Progenitor cell of endocrine pancreas (in vitro differentiated cells): ENCODE results near the gene WWC1. TPM values are rescaled to one million over a fixed set of nuclear protein-coding genes. Genes with fewer than 3 reads are reported as not detected.
"Not testable (repeated sequence)": the region's sequence is repeated elsewhere in the genome, so short reads cannot be mapped to it uniquely, and the experiment has no call there.

ENCODE experiments used
- DNase-seq: peaks from one replicate; pipeline ENCODE4 v3.0.0; 2021; ENCODE audit warnings: low spot score; ENCODE audit not compliant: unreplicated experiment
- H3K27ac Mint-ChIP-seq: 2 replicates; pipeline ENCODE4 v1.8.0; 2021; ENCODE audit warnings: mild to moderate bottlenecking, moderate library complexity, mixed read lengths
- H3K27me3 Mint-ChIP-seq: 2 replicates; pipeline ENCODE4 v1.8.0; 2021; ENCODE audit warnings: mixed read lengths
- H3K36me3 Mint-ChIP-seq: 2 replicates; pipeline ENCODE4 v1.8.0; 2022; ENCODE audit warnings: mixed read lengths; ENCODE audit not compliant: insufficient read depth
- H3K4me1 Mint-ChIP-seq: 2 replicates; pipeline ENCODE4 v1.8.0; 2021; ENCODE audit warnings: low read depth, mixed read lengths
- H3K4me3 Mint-ChIP-seq: 2 replicates; pipeline ENCODE4 v1.8.0; 2021; ENCODE audit warnings: low read depth, mild to moderate bottlenecking, moderate library complexity, mixed read lengths
- H3K9me3 Mint-ChIP-seq: 2 replicates; pipeline ENCODE4 v1.8.0; 2021; ENCODE audit warnings: low read depth, mixed read lengths
- CTCF ChIP-seq: fragments of 200-600 bp; sonication (generic); IDR thresholded peaks from one replicate; pipeline ENCODE4 v1.5.0; 2021; ENCODE audit warnings: antibody characterized with exemption, mild to moderate bottlenecking; ENCODE audit not compliant: unreplicated experiment
- total RNA-seq: library from RNA; stranded (reverse); gene quantifications from 2 replicates; pipeline ENCODE4 v1.2.1, GENCODE V29; 2021

WWC1 gene
- total RNA-seq, 1 donor from 2014 or later: 62.3 TPM

DNA sequence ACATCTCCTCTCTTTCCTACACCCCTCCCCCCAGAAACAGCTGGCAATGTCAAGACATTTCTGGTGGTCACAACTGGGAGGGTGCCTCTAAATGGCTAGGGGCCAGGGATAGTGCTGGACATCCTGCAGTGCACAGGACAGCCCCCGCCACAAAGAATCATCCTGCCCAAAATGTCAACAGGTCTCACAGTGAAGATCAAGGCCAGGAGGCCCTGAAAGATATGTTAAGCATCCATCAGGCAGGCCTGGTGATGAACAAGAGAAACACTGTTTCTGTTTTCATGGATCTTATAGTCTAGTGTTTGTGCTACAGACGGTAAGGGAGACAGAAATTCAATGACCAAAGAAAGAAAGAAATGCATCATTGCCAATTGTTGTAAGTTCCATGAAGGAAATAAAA, 45.9 kb downstream of the WWC1 start:
- no peak overlapping the region for H3K27ac Mint-ChIP-seq
- peaks cover 7% of the 10 kb centered on the region for H3K36me3 Mint-ChIP-seq
- no peak for DNase-seq
- TF ChIP-seq CTCF: no peak
- no peak overlapping the region for H3K4me3 Mint-ChIP-seq
- peaks cover 35% of the 10 kb centered on the region for H3K4me1 Mint-ChIP-seq
- no peaks in the 10 kb centered on the region for H3K9me3 Mint-ChIP-seq
- H3K27me3 Mint-ChIP-seq: no peaks in the 10 kb centered on the region

- H3K27ac Mint-ChIP-seq: peak overlapping the region; percentile 81
- no peak overlapping the region for H3K4me3 Mint-ChIP-seq
- no peak for TF ChIP-seq CTCF
- peaks cover 15% of the 10 kb centered on the region for H3K36me3 Mint-ChIP-seq
- H3K9me3 Mint-ChIP-seq: no peaks in the 10 kb centered on the region
- no peaks in the 10 kb centered on the region for H3K27me3 Mint-ChIP-seq
- peaks cover 32% of the 10 kb centered on the region for H3K4me1 Mint-ChIP-seq
- no peak for DNase-seq
Measured at GRCh38 chr5:168339109-168339771, 47.8 kb downstream of the WWC1 start.

- H3K27ac Mint-ChIP-seq, DNase-seq, H3K27me3 Mint-ChIP-seq, H3K9me3 Mint-ChIP-seq, H3K4me3 Mint-ChIP-seq: not testable (repeated sequence)
- Mint-ChIP-seq H3K4me1 (peaks cover 32% of the 10 kb centered on the region), H3K36me3 (peaks cover 18% of the 10 kb centered on the region)
Measured at GRCh38 chr5:168339772-168340140, 48.3 kb downstream of the WWC1 start.

DNA sequence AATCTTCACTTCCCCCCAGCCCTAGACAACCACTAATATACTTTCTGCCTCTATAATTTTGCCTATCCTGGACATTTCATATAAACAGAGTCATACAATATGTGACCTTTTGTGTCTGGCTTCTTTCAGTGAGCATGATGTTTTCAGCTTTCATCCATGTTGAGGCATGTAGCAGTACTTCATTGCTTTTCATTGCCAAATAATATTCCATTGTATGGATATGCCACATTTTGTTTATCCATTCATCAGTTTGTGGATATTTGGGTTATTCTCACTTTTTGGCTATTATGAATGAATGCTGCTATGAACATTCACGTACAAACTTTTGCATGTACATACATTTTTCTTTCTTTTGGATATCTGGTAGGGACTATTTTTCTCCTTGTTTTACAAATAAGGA, 49.0 kb downstream of the WWC1 start:
- Mint-ChIP-seq H3K9me3 (no peaks in the 10 kb centered on the region), H3K4me1 (peaks cover 31% of the 10 kb centered on the region)
- no peak for TF ChIP-seq CTCF

DNA sequence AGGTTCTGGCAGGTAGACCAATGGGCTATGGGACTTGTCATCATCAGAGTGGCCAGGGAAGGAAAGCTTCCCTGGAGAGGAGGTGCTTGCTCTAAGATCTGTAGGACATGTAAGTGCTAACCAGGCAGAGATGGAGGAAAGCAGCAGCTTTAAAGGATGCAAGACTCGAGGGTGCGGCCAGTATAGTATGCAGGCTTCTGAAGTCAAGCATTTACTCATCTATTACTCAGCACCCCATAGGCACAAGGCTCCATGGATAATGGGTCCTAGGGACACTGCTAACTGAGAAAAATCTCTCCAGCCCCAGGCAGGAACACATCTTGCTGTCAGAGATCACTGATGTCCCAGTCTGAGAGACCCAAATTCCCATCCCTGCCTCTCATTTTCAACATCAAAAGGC, 49.7 kb downstream of the WWC1 start:
- TF ChIP-seq CTCF: no peak
- peaks cover 21% of the 10 kb centered on the region for H3K36me3 Mint-ChIP-seq
- no peak for DNase-seq
- peaks cover 38% of the 10 kb centered on the region for H3K4me1 Mint-ChIP-seq
- H3K27me3 Mint-ChIP-seq: no peaks in the 10 kb centered on the region
- H3K9me3 Mint-ChIP-seq: no peaks in the 10 kb centered on the region
- H3K27ac Mint-ChIP-seq: peak overlapping the region; percentile 68
- H3K4me3 Mint-ChIP-seq: no peak overlapping the region

More for the DNA sequence above, 49.0 kb downstream of the WWC1 start:
- no peak for DNase-seq
- H3K27ac Mint-ChIP-seq: peak overlapping the region; percentile 68
- H3K4me3 Mint-ChIP-seq: no peak overlapping the region
- peaks cover 21% of the 10 kb centered on the region for H3K36me3 Mint-ChIP-seq
- H3K27me3 Mint-ChIP-seq: no peaks in the 10 kb centered on the region

GRCh38 chr5:168342151-168342825, 50.8 kb downstream of the WWC1 start:
- Mint-ChIP-seq H3K27me3 (no peaks in the 10 kb centered on the region), H3K4me3 (no peak overlapping the region), H3K9me3 (no peaks in the 10 kb centered on the region), H3K27ac (peak overlapping the region; percentile 67), H3K36me3 (peaks cover 21% of the 10 kb centered on the region), H3K4me1 (peaks cover 47% of the 10 kb centered on the region)
- no peak for DNase-seq
- no peak for TF ChIP-seq CTCF
